ENCODE results near the gene ARAP1.
A peak's percentile ranks its signal among the peaks of the same experiment; 100 is the strongest.

Gene ARAP1

GRCh38 chr11:72786305-72787215 lies 34.4 kb upstream of the ARAP1 start:
- no peak for DNase-seq

GRCh38 chr11:72784662-72785061 lies 32.5 kb upstream of the ARAP1 start:
- H3K9me3 Mint-ChIP-seq, result no peaks in the 10 kb centered on the region
- no peak for DNase-seq
- peaks cover 47% of the 10 kb centered on the region for H3K4me1 Mint-ChIP-seq
- no peaks in the 10 kb centered on the region for H3K36me3 Mint-ChIP-seq (ENCODE audit: low read depth)
- H3K27ac Mint-ChIP-seq, result no peak overlapping the region
- no peak for TF ChIP-seq CTCF (IDR thresholded peaks at IDR 0.05)
- no peak overlapping the region for H3K4me3 Mint-ChIP-seq
- H3K27me3 Mint-ChIP-seq (ENCODE audit: low read depth, poor library complexity), result peaks cover 30% of the 10 kb centered on the region

More at GRCh38 chr11:72786305-72787215, 34.4 kb upstream of the ARAP1 start:
- Mint-ChIP-seq H3K4me3 (no peak overlapping the region), H3K9me3 (no peaks in the 10 kb centered on the region), H3K4me1 (peaks cover 44% of the 10 kb centered on the region), H3K36me3 (ENCODE audit: low read depth) (no peaks in the 10 kb centered on the region), H3K27ac (no peak overlapping the region), H3K27me3 (ENCODE audit: low read depth, poor library complexity) (peaks cover 15% of the 10 kb centered on the region)
- no peak for TF ChIP-seq CTCF (IDR thresholded peaks at IDR 0.05)

GRCh38 chr11:72783144-72783905 lies 31.1 kb upstream of the ARAP1 start:
- Mint-ChIP-seq H3K4me3 (peak overlapping the region; percentile 82), H3K36me3 (ENCODE audit: low read depth) (no peaks in the 10 kb centered on the region), H3K27ac (no peak overlapping the region), H3K9me3 (no peaks in the 10 kb centered on the region), H3K4me1 (peaks cover 56% of the 10 kb centered on the region), H3K27me3 (ENCODE audit: low read depth, poor library complexity) (peaks cover 37% of the 10 kb centered on the region)
- TF ChIP-seq CTCF (IDR thresholded peaks at IDR 0.05), result no peak
- DNase-seq, result no peak

GRCh38 chr11:72782081-72782920 lies 30.1 kb upstream of the ARAP1 start:
- H3K27ac Mint-ChIP-seq, result no peak overlapping the region

More at GRCh38 chr11:72782081-72782920, 30.1 kb upstream of the ARAP1 start:
- Mint-ChIP-seq H3K36me3 (ENCODE audit: low read depth) (no peaks in the 10 kb centered on the region), H3K27me3 (ENCODE audit: low read depth, poor library complexity) (peaks cover 37% of the 10 kb centered on the region), H3K4me3 (peak overlapping the region; percentile 82), H3K4me1 (peaks cover 56% of the 10 kb centered on the region), H3K9me3 (no peaks in the 10 kb centered on the region)
- DNase-seq, result no peak
- no peak for TF ChIP-seq CTCF (IDR thresholded peaks at IDR 0.05)

Data from nephron progenitor cell (in vitro differentiated cells).